Gastroesophageal sphincter (tissue), 3 donors: ENCODE data around the gene DCLK2.

Experiments
- CTCF ChIP-seq, 4 experiments: fragments of 200-600 bp in 2 of 4; fragments of 450-650 bp in 2 of 4; sonication (generic) in 1 of 4; IDR thresholded peaks; one replicate each; pipeline ENCODE4 v1.5.1; 2017 to 2019; ENCODE audit warnings: antibody characterized with exemption in 4 of 4, mild to moderate bottlenecking in 2 of 4, moderate library complexity in 2 of 4
- EP300 ChIP-seq: sonication (generic); formaldehyde crosslinking; IDR thresholded peaks from one replicate; pipeline ENCODE4 v1.6.1; 2017; ENCODE audit warnings: antibody characterized with exemption, mild to moderate bottlenecking
- POLR2AphosphoS5 ChIP-seq: sonication (generic); formaldehyde crosslinking; IDR thresholded peaks from one replicate; pipeline ENCODE4 v1.6.1; 2017; ENCODE audit warnings: antibody characterized with exemption

- no peak for TF ChIP-seq POLR2AphosphoS5
- TF ChIP-seq CTCF (IDR thresholded peaks at IDR 0.05): no peak
- TF ChIP-seq EP300: no peak
Observed at GRCh38 chr4:150096625-150097024, 18.4 kb downstream of the DCLK2 start.
